K562 (cell line): ENCODE measurements around the gene RAPGEFL1.

Experiments used
- CBFB ChIP-seq: sonication (generic); formaldehyde crosslinking; IDR thresholded peaks from 2 replicates; pipeline ENCODE4 v1.4.0; 2020; ENCODE audit warnings: mild to moderate bottlenecking, missing genetic modification reagents
- CREB1 ChIP-seq, 2 experiments: sonication (generic) in 1 of 2; formaldehyde crosslinking in 1 of 2; IDR thresholded peaks; 2 replicates each; pipeline versions ENCODE4 v1.6.1 to v1.8.0; 2012 to 2022; ENCODE audit warnings: inconsistent platforms in 1 of 2, mild to moderate bottlenecking in 1 of 2, missing genetic modification reagents in 1 of 2, moderate library complexity in 1 of 2
- L3MBTL2 ChIP-seq: fragments of 450-650 bp; IDR thresholded peaks from 2 replicates; pipeline ENCODE4 v1.6.1; 2016; ENCODE audit warnings: mild to moderate bottlenecking, moderate library complexity
- MAZ ChIP-seq, 2 experiments: fragments of 450-650 bp in 1 of 2; sonication (generic) in 1 of 2; formaldehyde crosslinking; IDR thresholded peaks in 1 of 2; conservative IDR thresholded peaks in 1 of 2; 2 replicates each; pipeline versions ENCODE4 v1.4.0 to v1.5.0; 2020; ENCODE audit warnings: mild to moderate bottlenecking in 1 of 2, missing genetic modification reagents in 1 of 2
- MCM3 ChIP-seq: fragments of 450-650 bp; IDR thresholded peaks from 2 replicates; pipeline ENCODE4 v1.6.1; 2016
- POLR2A ChIP-seq: fragments of 450-650 bp; conservative IDR thresholded peaks from 2 replicates; pipeline ENCODE4 v1.6.1; 2016
- POLR2AphosphoS5 ChIP-seq: IDR thresholded peaks from 2 replicates; pipeline ENCODE4 v1.6.1; 2011; ENCODE audit warnings: mild to moderate bottlenecking, low read depth, low read length, moderate library complexity; ENCODE audit not compliant: control insufficient read depth, insufficient read depth
- SMARCA5 ChIP-seq: fragments of 450-650 bp; IDR thresholded peaks from 2 replicates; pipeline ENCODE4 v1.6.1; 2016
- TF ChIP-seq, protein P1 (sequence below), 3 experiments: IDR thresholded peaks in 2 of 3; conservative IDR thresholded peaks in 1 of 3; 2 replicates each; pipeline ENCODE4 v1.5.1; 2011 to 2012; ENCODE audit warnings: low read length in 3 of 3, mild to moderate bottlenecking in 3 of 3, control low read depth in 2 of 3, improper control_type of control experiment in 1 of 3, inconsistent platforms in 1 of 3, low read depth in 1 of 3, mixed read lengths in 1 of 3, moderate library complexity in 1 of 3; ENCODE audit not compliant: insufficient read depth in 2 of 3
- TF ChIP-seq, protein P2 (sequence below): fragments of 450-650 bp; IDR thresholded peaks from 2 replicates; pipeline ENCODE4 v1.6.1; 2018; ENCODE audit not compliant: partially characterized antibody
- TF ChIP-seq, protein P3 (sequence below): IDR thresholded peaks from 2 replicates; pipeline ENCODE4 v1.6.1; 2011; ENCODE audit warnings: borderline replicate concordance, low read depth, mild to moderate bottlenecking, moderate library complexity, low read length; ENCODE audit not compliant: insufficient read depth, poor library complexity, severe bottlenecking

DNA sequence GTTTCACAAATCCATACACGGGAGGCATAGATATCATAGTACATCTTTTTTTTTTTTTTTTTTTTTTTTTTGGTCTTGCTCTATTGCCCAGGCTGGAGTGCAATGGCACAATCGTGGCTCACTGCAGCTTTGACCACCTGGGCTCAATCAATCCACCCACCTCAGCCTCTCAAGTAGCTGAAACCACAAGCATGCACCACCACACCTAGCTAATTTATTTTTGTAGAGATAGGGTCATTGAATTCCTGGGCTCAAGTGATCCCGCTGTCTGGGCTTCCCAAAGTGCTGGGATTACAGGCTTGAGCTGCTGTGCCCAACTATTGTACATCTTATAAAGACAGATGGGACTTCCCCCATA is 3.5 kb upstream of the RAPGEFL1 start:
- TF ChIP-seq CREB1 (IDR thresholded peaks at IDR 0.05): no peak
- TF ChIP-seq CREB1 (CRISPR knock-in tag; IDR thresholded peaks at IDR 0.05): no peak
- TF ChIP-seq MAZ (CRISPR knock-in tag; conservative IDR thresholded peaks at IDR 0.05 in 1 of 2, IDR thresholded peaks at IDR 0.05 in 1 of 2): no peak
- TF ChIP-seq MCM3: no peak
- no peak for TF ChIP-seq SMARCA5
- TF ChIP-seq, protein P1, sequence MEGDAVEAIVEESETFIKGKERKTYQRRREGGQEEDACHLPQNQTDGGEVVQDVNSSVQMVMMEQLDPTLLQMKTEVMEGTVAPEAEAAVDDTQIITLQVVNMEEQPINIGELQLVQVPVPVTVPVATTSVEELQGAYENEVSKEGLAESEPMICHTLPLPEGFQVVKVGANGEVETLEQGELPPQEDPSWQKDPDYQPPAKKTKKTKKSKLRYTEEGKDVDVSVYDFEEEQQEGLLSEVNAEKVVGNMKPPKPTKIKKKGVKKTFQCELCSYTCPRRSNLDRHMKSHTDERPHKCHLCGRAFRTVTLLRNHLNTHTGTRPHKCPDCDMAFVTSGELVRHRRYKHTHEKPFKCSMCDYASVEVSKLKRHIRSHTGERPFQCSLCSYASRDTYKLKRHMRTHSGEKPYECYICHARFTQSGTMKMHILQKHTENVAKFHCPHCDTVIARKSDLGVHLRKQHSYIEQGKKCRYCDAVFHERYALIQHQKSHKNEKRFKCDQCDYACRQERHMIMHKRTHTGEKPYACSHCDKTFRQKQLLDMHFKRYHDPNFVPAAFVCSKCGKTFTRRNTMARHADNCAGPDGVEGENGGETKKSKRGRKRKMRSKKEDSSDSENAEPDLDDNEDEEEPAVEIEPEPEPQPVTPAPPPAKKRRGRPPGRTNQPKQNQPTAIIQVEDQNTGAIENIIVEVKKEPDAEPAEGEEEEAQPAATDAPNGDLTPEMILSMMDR (IDR thresholded peaks at IDR 0.05 in 2 of 3, conservative IDR thresholded peaks at IDR 0.05 in 1 of 3; ENCODE audit: insufficient read depth in 2 of 3, low read depth in 1 of 3, low read length in 3 of 3): no peak
- no peak for TF ChIP-seq POLR2A
- TF ChIP-seq, protein P2, sequence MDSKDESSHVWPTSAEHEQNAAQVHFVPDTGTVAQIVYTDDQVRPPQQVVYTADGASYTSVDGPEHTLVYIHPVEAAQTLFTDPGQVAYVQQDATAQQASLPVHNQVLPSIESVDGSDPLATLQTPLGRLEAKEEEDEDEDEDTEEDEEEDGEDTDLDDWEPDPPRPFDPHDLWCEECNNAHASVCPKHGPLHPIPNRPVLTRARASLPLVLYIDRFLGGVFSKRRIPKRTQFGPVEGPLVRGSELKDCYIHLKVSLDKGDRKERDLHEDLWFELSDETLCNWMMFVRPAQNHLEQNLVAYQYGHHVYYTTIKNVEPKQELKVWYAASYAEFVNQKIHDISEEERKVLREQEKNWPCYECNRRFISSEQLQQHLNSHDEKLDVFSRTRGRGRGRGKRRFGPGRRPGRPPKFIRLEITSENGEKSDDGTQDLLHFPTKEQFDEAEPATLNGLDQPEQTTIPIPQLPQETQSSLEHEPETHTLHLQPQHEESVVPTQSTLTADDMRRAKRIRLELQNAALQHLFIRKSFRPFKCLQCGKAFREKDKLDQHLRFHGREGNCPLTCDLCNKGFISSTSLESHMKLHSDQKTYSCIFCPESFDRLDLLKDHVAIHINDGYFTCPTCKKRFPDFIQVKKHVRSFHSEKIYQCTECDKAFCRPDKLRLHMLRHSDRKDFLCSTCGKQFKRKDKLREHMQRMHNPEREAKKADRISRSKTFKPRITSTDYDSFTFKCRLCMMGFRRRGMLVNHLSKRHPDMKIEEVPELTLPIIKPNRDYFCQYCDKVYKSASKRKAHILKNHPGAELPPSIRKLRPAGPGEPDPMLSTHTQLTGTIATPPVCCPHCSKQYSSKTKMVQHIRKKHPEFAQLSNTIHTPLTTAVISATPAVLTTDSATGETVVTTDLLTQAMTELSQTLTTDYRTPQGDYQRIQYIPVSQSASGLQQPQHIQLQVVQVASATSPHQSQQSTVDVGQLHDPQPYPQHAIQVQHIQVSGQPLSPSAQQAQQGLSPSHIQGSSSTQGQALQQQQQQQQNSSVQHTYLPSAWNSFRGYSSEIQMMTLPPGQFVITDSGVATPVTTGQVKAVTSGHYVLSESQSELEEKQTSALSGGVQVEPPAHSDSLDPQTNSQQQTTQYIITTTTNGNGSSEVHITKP: no peak
- no peak for TF ChIP-seq L3MBTL2
- no peak for TF ChIP-seq CBFB
- TF ChIP-seq POLR2AphosphoS5: no peak
- TF ChIP-seq, protein P3, sequence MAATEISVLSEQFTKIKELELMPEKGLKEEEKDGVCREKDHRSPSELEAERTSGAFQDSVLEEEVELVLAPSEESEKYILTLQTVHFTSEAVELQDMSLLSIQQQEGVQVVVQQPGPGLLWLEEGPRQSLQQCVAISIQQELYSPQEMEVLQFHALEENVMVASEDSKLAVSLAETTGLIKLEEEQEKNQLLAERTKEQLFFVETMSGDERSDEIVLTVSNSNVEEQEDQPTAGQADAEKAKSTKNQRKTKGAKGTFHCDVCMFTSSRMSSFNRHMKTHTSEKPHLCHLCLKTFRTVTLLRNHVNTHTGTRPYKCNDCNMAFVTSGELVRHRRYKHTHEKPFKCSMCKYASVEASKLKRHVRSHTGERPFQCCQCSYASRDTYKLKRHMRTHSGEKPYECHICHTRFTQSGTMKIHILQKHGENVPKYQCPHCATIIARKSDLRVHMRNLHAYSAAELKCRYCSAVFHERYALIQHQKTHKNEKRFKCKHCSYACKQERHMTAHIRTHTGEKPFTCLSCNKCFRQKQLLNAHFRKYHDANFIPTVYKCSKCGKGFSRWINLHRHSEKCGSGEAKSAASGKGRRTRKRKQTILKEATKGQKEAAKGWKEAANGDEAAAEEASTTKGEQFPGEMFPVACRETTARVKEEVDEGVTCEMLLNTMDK: no peak
